HG02588 (cell line): Measurements from ENCODE around the gene C2CD3.
"Not testable (repeated sequence)": the region's sequence is repeated elsewhere in the genome, so short reads cannot be mapped to it uniquely, and the experiment has no call there.

ENCODE experiments used
- ATAC-seq: cut with Tn5 transposase; IDR thresholded peaks from one replicate; pipeline ENCODE4 v1.9.1; 2021; ENCODE audit warnings: mild to moderate bottlenecking, moderate library complexity; ENCODE audit not compliant: unreplicated experiment

The C2CD3 gene

DNA sequence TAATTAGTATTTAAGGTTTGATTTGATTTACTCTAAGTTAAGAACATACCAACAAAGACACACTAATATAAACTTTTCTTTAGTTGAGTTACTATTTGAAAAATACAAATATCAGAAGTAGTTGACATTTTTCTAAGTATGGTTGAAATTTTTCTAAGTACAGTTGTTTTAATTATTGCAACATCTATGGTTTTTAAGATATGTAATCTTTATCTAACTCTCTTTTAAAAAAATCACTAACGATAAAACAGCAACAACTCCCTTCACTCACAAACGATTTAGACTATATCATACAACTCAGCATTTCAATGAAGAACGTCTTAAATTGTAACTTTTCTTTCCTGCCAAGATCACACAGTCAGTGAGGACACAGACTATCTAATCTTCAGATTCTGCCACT, 2.0 kb downstream of the C2CD3 start:
- ATAC-seq: no peak

DNA sequence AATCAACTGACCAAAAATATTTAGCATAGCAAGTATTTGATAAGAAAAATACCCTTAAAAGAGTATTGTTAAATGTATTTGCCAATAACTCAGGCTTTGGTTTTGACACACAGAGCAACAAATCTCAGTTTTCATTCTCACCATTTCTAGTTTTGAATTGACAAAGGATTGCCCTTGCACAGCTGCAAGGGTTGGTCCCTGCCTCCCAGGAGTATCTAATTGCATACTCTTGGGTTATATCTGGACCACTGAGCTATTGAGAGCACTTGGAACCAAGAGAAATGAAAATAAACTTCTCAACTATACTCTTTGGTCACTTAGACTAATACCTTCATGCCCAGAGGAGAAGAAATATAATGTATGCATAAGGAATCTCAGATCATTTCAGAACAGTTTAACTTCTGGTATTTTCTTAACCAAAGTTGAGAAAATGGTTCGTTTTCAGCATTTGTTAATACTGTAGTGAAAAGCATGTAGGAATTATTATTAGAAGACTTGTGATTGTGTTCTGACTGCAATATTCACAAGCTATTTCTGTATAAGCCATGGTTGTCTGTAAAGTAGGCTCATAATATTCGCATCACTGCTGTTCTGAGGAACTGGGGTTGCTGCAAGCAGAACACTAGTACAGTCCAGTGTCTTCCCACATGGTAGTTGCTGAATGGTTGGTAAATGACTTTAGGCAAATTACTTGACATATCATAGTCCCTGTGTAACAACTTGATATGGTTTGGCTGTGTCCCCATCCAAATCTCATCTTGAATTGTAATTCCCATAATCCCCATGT, 7.9 kb downstream of the C2CD3 start:
- no peak for ATAC-seq

DNA sequence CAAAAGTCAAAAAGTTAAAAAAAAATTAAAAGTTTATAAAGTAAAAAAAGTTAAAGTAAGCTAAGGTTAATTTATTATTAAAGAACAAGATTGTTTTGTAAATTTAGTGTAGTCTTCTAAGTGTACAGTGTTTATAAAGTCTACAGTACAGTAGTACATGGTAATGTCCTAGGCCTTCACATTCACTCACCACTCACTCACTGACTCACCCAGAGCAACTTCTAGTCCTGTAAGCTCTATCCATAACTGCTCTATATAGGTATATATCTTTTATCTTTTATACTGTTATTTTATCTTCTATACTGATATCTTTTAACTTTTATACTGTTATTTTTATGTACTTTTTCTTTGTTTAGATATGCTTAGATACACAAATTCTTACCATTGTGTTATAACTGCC, 11.2 kb downstream of the C2CD3 start:
- no peak for ATAC-seq

DNA sequence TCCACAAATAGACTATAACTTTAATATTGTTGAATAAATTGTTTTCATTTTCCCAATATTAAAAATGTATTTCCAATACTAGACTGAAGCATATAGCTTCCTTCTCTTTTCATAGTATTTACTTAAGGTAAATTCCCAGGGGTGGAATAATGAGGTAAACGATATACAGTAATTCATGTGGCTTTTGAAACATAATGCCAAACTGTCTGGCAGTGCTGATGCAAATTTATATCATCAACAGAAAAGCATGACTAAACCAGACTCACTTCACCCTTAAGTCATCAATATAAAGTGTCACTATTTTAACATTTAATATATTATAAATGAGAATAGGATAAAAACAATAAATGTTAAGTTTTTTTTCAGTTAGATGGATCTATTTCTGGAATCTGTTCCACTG, 13.6 kb downstream of the C2CD3 start:
- no peak for ATAC-seq

DNA sequence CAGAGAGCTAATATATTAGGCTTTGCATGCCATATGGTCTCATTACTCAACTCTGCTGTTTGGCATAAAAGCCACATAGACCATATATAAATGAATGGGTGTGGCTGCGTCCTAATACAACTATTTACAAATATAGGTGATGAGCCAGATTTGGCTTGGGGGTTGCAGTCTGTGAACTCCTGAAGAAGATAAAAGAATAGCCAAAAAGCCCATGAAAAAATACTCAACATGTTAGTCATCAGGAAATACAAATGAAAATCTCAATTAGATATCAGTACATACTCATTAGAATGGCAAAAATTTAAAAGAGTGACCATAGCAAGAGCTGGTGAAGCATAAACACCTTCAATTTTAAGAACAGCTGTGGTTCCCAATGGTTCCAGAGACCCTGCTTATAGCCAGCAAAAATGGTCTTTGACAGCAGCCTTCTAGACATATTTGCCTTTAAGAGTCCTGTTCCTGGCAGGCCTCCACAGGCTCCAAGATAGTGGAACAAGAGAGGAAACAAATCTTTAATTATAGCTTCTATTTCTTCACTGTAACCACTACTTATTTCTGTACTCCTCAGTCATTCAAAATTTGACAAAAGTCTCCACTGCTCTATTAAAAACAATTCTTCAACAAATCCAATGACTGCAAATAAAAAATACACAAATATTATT, 16.1 kb downstream of the C2CD3 start:
- no peak for ATAC-seq

DNA sequence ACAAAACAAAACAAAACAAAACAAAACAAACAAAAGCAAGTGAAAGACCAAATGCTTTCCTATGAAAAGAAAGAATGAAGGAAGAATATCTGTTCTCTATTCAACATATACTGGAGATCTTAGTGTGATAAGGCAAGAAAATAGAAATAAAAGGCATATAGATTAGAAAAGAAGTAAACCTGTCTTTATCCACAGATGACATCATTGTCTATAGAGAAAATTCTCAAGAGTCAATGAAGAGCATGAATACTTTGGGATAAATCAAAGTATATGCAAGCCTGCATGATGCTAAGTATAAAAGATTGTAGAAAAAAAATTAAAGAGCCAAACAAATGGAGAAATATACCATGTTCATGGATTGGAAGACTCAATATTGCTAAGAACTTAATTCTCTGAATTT, 17.6 kb downstream of the C2CD3 start:
- no peak for ATAC-seq

DNA sequence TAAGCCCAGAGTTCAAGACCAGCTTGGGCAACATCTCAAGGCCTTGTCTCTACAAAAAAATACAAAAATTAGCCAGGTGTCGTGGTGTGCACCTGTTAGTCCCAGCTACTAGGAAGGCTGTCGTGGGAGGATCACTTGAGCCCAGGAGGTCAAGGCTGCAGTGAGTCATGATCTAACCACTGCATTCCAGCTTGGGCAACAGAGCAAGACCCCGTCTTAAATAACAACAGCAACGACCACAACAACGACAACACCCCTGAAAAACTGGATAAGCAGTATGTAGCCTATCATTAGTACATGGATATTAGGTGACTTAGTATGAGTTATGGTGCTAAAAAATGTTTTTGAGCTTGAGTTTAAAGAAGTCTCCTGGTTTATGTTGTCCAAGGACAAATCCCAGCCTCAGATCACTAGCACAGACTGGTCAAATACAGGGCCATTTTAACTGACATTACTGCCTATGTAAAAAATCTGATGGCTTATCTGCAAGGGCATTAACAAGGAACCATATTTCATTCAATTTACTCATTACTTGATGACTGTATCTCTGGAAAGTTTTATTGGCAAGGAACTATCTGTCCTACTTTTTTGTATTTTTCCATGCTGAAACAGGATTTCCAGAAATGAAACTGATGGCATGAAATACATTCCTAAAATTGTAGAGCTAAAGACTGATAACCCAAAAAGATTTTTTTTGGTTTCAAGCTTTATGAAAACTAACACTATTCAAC, 23.4 kb downstream of the C2CD3 start:
- no peak for ATAC-seq

DNA sequence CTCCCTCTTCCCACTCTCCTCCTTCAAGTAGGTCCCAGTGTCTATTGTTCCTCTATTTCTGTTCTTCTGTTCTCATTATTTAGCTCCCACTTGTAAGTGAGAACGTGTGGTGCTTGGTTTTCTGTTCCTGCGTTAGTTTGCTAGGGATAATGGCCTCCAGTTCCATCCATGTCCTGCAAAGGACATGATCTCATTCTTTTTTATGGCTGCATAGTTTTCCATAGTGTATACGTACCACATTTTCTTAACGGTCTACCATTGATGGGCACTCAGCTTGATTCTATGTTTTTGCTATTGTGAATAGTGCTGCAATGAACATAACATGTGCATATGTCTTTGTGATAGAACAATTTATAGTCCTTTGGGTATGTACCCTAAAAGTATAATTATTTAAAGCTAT, 26.2 kb downstream of the C2CD3 start:
- ATAC-seq: no peak

DNA sequence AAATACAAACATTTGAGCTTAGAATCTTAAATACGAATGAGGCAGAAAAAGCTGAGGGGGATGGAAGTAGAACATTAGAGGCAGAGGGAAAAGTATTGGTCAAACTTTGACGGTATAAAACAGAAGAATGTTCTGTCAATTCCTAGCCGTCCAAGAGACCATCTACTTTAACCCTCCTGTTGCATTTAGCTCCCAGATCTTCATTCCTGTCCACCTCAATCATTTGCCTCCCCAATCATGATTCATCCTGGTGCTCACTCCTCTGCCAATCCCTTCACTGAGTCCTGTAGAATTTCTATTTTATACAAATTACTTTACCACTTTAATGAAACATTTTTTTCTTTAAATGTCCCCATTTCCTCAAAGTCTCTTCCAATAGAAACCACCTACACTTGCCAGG, 28.2 kb downstream of the C2CD3 start:
- ATAC-seq: no peak

DNA sequence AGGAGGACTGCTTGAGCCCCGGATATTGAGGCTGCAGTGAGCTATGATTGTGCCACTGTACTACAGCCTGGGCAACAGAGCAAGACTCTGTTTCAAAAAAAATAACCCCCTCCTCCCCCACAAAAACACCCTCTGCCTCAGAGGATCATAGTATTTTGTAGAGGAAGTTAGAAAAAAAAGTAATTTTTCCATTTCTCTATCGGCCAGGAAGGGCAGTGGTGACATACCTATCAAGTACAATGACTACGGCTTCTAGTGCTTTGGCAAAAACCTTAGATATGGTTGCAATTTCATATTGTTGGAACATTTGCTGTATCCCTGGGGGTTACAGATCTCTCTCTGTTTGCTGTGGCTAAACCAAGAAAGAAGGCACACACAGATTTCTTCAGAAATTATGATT, 28.9 kb downstream of the C2CD3 start:
- ATAC-seq: no peak

DNA sequence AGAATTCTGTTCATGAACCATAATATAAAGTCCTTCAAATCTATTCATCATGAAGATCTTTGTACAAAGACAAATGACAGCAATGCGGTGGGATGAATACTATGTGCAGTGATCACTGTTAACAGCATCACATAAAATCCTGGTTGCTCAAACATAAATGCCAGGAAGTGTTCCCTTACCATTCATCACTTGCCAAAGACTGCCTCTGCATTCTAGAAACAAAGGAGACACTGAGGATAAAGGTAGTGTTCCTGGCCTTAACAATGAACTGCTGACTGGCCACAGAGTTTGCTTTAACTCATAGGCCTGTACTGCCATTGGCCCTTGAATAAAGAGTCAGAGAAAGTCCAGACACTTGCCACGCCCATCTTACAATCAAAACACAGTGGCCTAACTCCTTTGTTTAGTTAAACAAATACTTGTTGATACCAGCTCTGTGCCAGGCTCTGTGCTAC, 29.5 kb downstream of the C2CD3 start:
- ATAC-seq: no peak

DNA sequence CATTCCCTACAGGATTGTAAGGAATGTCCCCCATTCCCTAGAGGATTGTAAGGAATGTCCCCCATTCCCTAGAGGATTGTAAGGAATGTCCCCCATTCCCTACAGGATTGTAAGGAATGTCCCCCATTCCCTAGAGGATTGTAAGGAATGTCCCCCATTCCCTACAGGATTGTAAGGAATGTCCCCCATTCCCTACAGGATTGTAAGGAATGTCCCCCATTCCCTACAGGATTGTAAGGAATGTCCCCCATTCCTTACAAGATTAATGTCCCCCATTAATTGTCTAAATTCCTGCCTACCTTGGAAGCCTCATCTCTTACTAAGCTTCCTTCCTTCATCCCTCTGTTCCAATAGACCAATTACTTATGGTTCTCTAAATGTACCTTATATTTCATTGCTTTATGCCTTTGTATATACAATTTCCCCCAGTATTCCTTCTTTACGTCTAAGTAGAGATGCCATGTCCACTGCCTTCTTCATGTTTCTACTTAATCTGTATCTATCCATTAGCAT, 30.8 kb downstream of the C2CD3 start:
- ATAC-seq: not testable (repeated sequence)

DNA sequence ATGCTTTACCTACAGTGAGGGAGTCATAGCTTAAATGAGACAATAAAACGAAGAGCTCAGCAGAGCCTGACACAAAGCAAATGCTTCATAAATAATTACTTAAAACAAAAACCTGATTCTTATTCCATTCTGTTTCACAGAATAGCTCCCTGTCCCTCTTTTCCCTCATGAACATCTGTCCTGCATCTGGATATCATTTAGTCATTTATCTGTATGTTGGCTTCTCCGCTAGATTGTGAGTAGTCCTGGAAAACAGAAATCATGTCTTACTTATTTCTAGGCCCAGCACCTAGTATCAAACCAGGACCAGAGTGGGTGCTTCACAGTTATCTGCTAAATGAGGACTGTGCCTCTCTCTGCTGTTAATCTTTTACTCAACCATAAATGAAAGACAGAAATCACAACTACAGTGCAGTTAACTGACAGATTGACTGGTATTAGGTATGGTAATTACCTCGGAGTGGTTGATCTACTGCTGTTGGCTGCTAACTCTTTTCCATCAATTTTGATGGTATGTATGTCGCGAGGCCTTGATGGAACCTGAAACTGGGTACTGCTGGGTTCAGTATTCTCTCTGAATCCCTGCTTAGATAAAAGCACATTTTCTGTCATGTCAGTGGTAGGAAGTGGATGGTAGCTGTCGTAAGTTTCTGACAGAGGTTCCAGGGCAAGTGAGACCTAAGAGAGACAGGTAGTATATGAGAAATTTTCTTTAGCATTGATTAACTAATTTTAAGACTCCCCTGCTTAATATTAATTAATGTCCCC, 31.5 kb downstream of the C2CD3 start:
- no peak for ATAC-seq

DNA sequence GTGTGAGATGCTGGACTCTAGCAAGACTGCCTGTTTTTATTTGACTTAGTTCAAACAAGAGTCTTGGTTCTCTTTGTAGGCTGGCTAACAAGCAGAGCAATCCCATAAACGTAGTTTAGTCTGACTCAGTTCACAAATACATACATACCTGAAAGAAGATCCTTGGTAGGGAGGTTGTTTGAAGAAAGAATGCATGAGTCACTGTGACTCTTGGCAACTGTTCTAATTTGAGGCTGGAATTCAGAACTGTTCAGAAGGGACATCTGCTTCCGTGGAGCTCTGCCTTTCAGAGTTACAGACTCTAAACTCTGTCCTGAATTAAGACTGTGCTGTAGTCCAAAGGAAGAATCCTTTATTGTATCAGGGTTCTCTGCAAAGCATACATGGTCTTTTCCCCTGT, 32.2 kb downstream of the C2CD3 start:
- no peak for ATAC-seq

DNA sequence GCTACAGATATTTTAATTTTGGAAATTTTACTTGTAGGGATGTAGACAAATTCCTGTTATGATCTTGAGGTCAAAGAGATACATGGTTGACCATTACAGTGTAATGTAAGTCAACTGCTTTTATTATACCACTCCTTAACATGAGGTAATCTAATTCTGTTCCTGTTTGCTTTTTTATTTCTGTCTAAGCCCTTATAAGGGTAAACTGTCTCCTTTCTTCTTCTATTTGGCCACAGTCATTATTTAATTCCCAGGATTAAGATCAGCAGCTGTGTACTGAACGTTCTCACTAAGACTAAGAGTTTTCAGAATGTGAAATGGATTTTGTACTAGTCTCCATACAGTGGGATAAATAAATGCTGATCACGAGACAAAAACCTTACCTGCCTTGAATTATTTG, 32.8 kb downstream of the C2CD3 start:
- ATAC-seq: no peak

DNA sequence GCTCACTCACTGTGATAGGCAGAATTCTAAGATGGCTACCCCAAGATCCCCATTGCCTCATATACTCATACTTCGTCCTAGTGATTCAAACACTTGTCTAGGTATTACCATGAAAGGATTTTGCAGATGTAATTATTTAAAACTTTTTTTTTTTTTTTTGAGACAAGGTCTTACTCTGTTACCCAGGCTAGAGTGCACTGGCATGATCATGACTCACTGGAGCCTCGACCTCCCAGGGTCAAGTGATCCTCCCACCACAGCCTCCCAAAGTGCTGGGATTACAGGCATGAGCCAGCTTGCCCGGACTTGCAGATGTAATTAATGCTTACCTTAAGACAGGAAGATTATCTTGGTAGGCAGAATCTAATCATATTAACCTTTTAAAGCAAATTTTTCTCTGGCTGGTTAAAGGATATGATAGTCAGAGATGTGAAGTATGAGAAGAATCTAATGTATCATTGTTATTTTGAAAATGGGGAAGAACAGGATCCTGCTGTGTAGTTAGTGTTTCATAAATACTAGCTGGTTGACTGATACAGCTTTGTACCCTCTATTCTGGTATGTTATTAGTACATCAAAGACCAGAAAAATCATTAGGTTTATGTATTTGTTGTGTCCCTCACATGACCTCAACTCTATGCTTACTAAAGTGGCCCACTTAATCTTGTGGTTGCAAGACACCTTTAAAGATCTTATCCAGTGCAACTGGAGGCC, 35.5 kb downstream of the C2CD3 start:
- ATAC-seq: no peak

DNA sequence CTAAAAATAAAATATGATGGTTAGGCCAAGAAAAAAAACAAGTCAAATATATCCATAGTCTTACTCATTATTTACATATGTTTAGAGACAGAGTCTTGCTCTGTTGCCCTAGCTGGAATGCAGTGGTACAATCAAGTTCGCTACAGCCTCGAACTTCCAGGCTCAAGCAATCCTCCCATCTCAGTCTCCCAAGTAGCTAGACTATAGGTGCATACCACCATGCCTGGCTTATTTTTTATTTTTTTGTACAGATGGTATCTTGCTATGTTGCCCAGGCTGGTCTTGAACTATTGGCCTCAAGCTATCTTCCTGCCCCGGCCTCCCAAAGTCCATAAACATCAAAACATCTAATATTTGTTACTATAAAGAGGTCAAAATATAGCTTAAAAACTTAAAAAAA, 36.1 kb downstream of the C2CD3 start:
- ATAC-seq: no peak

DNA sequence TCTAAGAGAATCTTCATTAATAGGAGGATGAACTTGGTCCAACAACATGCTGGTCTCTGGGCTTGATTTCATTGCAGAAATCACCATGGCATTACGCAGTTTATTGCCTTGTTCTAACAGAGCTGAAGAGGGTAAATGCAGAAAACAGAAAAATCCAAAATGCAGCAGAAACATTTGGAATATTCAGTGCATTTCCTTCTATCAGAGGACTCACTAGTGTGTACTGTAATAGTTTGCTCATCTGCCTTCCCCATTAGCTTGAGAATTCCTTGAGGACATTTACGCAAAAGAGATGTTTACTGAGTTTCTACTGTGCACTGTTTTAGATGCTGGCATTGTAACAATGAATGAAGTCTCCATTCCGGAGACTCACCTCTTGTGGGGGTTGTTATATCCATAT, 37.4 kb downstream of the C2CD3 start:
- no peak for ATAC-seq

DNA sequence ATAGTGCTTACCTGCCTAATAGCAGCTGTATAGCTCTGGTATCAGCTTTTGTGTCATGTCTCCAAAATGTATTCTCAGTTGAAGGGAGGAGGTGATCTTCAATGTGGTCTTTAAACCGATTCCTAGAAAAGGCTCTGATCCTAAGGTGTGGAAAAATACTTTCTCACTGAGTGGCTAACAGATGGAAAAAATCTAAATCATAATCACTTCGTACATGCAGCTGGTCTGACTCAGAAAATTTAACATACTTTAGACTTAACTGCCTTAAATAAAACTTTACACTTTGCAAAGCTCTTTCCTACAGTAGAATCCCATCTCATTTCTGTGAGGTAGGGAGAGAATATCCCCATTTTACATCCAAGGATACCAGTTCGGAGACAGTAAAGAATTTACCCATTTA, 38.0 kb downstream of the C2CD3 start:
- ATAC-seq: no peak

DNA sequence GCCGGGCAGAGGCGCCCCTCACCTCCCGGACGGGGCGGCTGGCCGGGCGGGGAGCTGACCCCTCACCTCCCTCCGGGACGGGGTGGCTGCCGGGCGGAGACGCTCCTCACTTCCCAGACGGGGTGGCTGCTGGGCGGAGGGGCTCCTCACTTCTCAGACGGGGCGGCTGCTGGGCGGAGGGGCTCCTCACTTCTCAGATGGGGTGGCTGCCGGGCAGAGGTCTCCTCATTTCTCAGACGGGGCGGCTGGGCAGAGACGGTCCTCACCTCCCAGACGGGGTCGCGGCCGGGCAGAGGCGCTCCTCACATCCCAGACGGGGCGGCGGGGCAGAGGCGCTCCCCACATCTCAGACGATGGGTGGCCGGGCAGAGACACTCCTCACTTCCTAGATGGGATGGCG, 41.7 kb downstream of the C2CD3 start:
- ATAC-seq: not testable (repeated sequence)
